GM20000 (cell line): ENCODE results near the gene IL7R.
A peak's percentile ranks its signal among the peaks of the same experiment; 100 is the strongest.

Source experiments
- DNase-seq: peaks from one replicate; pipeline ENCODE4 v3.0.0; 2012; ENCODE audit warnings: low spot score
- TF ChIP-seq, protein P1 (sequence below): IDR thresholded peaks from 2 replicates; pipeline ENCODE4 v1.5.1; 2012; ENCODE audit warnings: mild to moderate bottlenecking, control low read depth; ENCODE audit errors: extremely low read depth, missing control alignments

IL7R gene

DNA sequence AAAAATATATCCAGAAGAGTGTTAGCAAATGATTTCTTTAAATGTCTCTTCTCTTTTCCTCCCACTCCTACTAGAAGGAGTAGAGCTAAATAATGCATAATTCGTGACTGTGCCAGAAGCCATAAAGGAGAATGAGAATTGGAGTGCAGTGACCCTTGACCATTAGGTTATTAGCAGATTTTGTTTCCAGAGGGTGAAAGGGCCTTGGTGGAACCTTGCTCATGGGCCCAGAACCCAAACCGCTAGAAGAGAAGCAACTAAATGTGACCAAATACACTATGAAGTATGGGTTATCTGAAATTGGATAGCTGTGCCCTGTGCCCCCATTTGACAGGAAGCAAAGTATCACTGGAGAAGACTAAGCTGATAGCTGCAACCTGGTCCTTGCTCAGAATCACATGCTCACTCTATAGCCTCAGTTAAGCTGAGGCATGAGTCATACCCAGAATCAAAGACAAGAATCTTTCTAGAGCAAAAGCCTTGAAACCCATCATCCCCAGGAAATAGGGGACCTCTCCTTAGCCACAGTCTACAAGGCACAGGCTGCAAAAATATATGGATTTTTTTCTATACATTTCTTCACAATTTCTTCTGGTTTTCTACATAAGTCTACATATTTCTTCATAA lies 45.5 kb downstream of the IL7R start:
- TF ChIP-seq, protein P1, sequence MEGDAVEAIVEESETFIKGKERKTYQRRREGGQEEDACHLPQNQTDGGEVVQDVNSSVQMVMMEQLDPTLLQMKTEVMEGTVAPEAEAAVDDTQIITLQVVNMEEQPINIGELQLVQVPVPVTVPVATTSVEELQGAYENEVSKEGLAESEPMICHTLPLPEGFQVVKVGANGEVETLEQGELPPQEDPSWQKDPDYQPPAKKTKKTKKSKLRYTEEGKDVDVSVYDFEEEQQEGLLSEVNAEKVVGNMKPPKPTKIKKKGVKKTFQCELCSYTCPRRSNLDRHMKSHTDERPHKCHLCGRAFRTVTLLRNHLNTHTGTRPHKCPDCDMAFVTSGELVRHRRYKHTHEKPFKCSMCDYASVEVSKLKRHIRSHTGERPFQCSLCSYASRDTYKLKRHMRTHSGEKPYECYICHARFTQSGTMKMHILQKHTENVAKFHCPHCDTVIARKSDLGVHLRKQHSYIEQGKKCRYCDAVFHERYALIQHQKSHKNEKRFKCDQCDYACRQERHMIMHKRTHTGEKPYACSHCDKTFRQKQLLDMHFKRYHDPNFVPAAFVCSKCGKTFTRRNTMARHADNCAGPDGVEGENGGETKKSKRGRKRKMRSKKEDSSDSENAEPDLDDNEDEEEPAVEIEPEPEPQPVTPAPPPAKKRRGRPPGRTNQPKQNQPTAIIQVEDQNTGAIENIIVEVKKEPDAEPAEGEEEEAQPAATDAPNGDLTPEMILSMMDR = no peak
- DNase-seq = peak; percentile 42

DNA sequence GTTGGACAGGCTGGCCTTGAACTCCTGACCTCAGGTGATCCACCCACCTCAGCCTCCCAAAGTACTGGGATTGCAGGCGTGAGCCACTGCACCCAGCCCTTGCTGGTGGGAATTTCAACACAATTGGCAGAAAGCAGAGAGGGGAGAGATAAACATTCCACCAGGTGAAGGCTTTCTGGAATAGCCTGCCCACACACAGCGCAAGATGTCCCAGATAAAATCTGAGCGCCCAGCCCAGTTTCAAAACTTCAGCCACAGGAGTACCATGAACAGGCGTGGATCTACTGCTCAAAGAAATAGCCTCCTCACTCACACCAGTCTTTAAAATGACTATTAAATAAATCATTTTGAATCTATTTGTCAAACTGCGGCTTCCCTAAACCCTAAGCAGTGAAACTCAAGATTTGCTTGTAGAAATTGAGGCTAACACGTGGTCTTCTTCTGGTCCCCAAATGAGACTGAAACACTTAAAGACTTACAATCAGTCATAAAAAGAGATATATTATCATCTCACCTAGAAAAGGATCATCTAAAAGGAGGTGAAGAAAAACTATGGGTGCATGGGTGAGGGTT lies 47.0 kb downstream of the IL7R start:
- TF ChIP-seq, protein P1 = no peak
- no peak for DNase-seq

DNA sequence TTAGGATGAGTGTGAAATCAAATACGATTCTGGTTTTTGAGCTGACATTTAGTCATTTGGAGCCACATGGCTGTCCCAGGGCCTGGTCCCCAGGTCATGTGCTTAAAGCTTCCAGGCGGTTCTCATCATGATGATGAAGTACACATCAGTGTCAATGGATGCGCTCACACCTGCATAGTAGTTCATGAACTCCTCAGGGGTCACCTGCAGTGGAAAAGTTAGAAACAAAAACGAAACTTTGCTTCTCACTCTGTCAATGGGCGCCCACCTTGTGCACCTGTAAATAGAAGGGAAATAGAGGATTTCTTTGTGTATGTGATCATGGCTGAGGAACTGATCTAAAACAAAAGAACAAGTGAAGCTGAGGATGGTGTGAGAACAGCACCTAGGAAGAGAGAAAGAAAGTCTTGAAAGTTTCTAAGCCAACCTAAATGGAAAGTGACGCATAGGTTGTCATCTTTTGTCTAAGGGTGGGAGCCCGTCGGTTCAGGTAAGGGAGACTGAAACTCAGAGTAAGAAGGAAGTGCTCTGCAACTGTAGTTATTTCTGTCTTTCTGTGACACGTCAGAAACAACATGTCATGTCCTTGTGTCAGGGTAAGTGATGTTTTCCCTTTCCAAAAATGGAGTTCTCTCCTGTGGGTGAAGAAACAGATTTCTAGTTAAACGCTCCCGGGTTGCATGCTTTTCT lies 47.9 kb downstream of the IL7R start:
- TF ChIP-seq, protein P1 = no peak
- peak; percentile 61 for DNase-seq

DNA sequence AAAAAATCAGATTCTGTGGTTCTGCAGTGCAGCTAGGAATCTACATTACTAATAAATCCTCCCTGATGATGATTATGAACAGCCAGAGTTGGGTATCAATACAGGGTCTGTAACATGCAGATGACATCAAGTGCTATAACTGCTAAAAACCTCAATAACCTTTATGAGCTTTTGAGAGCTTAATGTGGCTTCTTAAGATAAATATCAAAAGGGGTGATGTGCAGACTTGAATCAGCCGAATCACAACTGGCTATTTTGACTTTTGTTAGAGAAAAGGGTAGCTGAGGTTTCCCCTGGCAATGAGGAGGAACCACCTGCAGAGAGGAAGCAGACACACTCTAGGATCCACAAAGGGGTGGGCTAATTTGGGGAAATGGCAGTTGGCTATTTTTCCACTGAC lies 51.5 kb downstream of the IL7R start:
- TF ChIP-seq, protein P1 = no peak
- no peak for DNase-seq

DNA sequence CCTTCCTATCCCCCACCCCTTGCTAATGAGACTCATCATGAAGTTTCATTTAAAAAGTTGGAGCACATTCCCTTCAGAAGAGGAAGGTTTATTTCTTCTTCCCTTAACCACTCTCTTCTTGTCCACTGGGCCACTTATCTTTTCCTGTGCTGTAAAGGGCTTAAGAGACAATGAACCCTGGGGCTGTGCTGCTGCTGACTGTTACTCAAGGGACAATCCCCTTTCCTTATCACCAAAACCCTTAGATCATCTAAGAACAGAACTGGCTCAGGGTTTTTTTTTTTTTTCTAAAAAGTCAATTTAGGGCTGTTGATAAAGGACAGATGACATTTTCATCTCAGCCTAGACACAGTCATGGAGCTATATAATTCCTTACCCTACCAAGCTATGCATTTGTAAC lies 52.1 kb downstream of the IL7R start:
- no peak for DNase-seq
- TF ChIP-seq, protein P1 = no peak

DNA sequence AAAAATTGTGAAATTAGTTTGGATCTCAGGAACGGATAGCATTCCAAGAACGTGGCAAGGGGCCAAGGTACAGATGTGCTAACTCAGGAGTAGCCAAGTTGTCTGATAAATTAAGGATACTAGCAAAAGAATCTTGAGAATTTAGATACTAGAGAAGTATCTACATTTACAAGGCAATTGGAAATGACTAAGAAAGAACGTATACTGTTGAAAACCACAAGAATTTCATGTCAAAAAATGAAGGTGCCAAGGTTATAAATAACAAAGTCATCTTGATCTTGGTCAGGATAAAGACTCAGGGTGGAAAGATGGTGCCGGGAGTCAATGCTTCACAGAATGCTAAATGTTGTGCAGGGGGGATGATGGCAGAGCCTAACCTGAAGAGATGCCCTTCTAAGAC lies 62.5 kb downstream of the IL7R start:
- TF ChIP-seq, protein P1 = no peak
- DNase-seq = no peak

DNA sequence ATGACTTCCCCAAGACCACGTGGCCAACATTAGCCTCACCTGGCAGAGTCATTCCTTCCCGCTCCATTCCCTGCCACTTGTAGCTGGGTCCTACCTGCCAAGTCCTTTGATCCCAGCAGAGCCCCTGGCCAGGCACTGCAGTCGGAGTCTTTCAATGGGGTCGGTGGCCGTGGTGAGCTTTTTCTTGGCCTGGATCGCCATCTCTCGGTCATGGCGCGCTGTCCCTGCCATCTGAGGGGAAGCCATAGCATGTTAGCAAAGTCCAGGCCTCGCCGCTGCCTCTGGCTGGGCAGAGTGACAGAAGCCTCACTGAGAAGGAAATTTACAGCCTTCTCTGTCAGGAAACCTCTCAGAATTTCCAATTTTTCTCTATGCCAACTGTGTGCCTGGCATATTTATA lies 64.2 kb downstream of the IL7R start:
- TF ChIP-seq, protein P1 = no peak
- no peak for DNase-seq
